ENCODE results near the gene PHKB.
A peak's percentile ranks its signal among the peaks of the same experiment; 100 is the strongest.
"Not testable (repeated sequence)": the region's sequence is repeated elsewhere in the genome, so short reads cannot be mapped to it uniquely, and the experiment has no call there.

PHKB gene

GRCh38 chr16:47519037-47519436 lies 57.9 kb downstream of the PHKB start:
- DNase-seq: no peak

GRCh38 chr16:47519546-47519945 lies 58.4 kb downstream of the PHKB start:
- DNase-seq: no peak

GRCh38 chr16:47519996-47520679 lies 59.0 kb downstream of the PHKB start:
- DNase-seq: peak; percentile 36

GRCh38 chr16:47523342-47524006 lies 62.3 kb downstream of the PHKB start:
- DNase-seq: peak; percentile 2

- no peak for DNase-seq
Measured at GRCh38 chr16:47524007-47524405, 62.9 kb downstream of the PHKB start.

GRCh38 chr16:47528431-47528830 lies 67.3 kb downstream of the PHKB start:
- DNase-seq: no peak

- no peak for DNase-seq
Measured at GRCh38 chr16:47533744-47534292, 72.7 kb downstream of the PHKB start.

GRCh38 chr16:47538472-47538871 lies 77.3 kb downstream of the PHKB start:
- no peak for DNase-seq

GRCh38 chr16:47539707-47540670 lies 78.9 kb downstream of the PHKB start:
- not testable (repeated sequence) for DNase-seq

GRCh38 chr16:47541135-47541534 lies 80.0 kb downstream of the PHKB start:
- DNase-seq: not testable (repeated sequence)

- not testable (repeated sequence) for DNase-seq
Measured at GRCh38 chr16:47544255-47544654, 83.1 kb downstream of the PHKB start.

GRCh38 chr16:47551185-47551584 lies 90.1 kb downstream of the PHKB start:
- not testable (repeated sequence) for DNase-seq

- not testable (repeated sequence) for DNase-seq
Measured at GRCh38 chr16:47551767-47552166, 90.6 kb downstream of the PHKB start.

- no peak for DNase-seq
Measured at GRCh38 chr16:47553853-47554564, 92.9 kb downstream of the PHKB start.

- not testable (repeated sequence) for DNase-seq
Measured at GRCh38 chr16:47554587-47554986, 93.5 kb downstream of the PHKB start.

- no peak for DNase-seq
Measured at GRCh38 chr16:47561286-47561685, 100.2 kb downstream of the PHKB start.

GRCh38 chr16:47562366-47562765 lies 101.2 kb downstream of the PHKB start:
- no peak for DNase-seq

GRCh38 chr16:47565454-47565853 lies 104.3 kb downstream of the PHKB start:
- DNase-seq: no peak

- no peak for DNase-seq
Measured at GRCh38 chr16:47567321-47567720, 106.2 kb downstream of the PHKB start.

- DNase-seq: no peak
Measured at GRCh38 chr16:47568351-47568750, 107.2 kb downstream of the PHKB start.

GRCh38 chr16:47571049-47571448 lies 109.9 kb downstream of the PHKB start:
- DNase-seq: no peak

GRCh38 chr16:47571711-47572110 lies 110.6 kb downstream of the PHKB start:
- DNase-seq: no peak

Measured in NCI-H82 (cell line).